Sigmoid colon (tissue), 7 donors: Measurements from ENCODE around the gene CLRN3. TPM values are rescaled to one million over a fixed set of nuclear protein-coding genes. Genes with fewer than 3 reads are reported as not detected.

Source experiments
- DNase-seq: peaks from one replicate; pipeline ENCODE4 v3.0.0-alpha.2; 2019
- H3K27ac ChIP-seq, 4 donors: fragments of 200-600 bp; sonication (generic); one replicate each; pipeline ENCODE4 v1.5.1; 2016 to 2019; ENCODE audit warnings: mild to moderate bottlenecking in 1 of 4
- H3K27me3 ChIP-seq, 3 donors: fragments of 200-600 bp; sonication (generic); one replicate each; pipeline ENCODE4 v1.5.1; 2019; ENCODE audit warnings: mild to moderate bottlenecking in 1 of 3
- H3K36me3 ChIP-seq, 4 donors: fragments of 200-600 bp; sonication (generic); one replicate each; pipeline ENCODE4 v1.5.1; 2016 to 2019
- H3K4me1 ChIP-seq, 4 donors: fragments of 200-600 bp; sonication (generic); one replicate each; pipeline ENCODE4 v1.5.1; 2017 to 2019
- H3K4me3 ChIP-seq, 4 donors: fragments of 200-600 bp; sonication (generic); one replicate each; pipeline ENCODE4 v1.5.1; 2017 to 2019; ENCODE audit warnings: mild to moderate bottlenecking in 2 of 4, moderate library complexity in 1 of 4
- H3K9me3 ChIP-seq, 4 donors: fragments of 200-600 bp in 3 of 4; sonication (generic) in 3 of 4; one replicate each; pipeline versions ENCODE4 v1.5.1 to v1.6.1; 2013 to 2019
- CTCF ChIP-seq, 4 experiments: fragments of 450-650 bp in 3 of 4; fragments of 200-600 bp in 1 of 4; IDR thresholded peaks; one replicate each; pipeline ENCODE4 v1.5.1; 2016 to 2019; ENCODE audit warnings: antibody characterized with exemption in 4 of 4, mild to moderate bottlenecking in 3 of 4, moderate library complexity in 2 of 4
- EP300 ChIP-seq, 4 donors: sonication (generic); formaldehyde crosslinking; IDR thresholded peaks; one replicate each; pipeline ENCODE4 v1.6.1; 2017; ENCODE audit warnings: antibody characterized with exemption in 4 of 4
- POLR2A ChIP-seq, 2 donors: fragments of 450-650 bp; IDR thresholded peaks; one replicate each; pipeline ENCODE4 v1.6.1; 2016; ENCODE audit warnings: antibody characterized with exemption in 2 of 2, mild to moderate bottlenecking in 2 of 2, moderate library complexity in 2 of 2
- POLR2AphosphoS5 ChIP-seq, 4 donors: sonication (generic); formaldehyde crosslinking; IDR thresholded peaks; one replicate each; pipeline ENCODE4 v1.6.1; 2017; ENCODE audit warnings: antibody characterized with exemption in 4 of 4
- WGBS, 2 donors: extraction: QIAGEN DNeasy Blood & Tissue Kit; methylation state at CpG; one replicate each; pipeline ENCODE4 v1.1.7; 2013; 5-methylcytosine and 5-hydroxymethylcytosine counted together
- intact Hi-C: fragments of 100-400 bp; cut with DNase I; formaldehyde crosslinking; loops from one replicate; pipeline ENCODE4 v1.15.1; 2023
- polyA plus RNA-seq, 3 donors: library from polyadenylated mRNA; stranded (reverse); fragments of 200-250 nt; gene quantifications; one replicate each; pipeline ENCODE4 v1.2.3, GENCODE V29; 2013
- total RNA-seq, 4 donors: library from RNA; depleted of rRNA; stranded (reverse); fragments of >200 nt; gene quantifications; one replicate each; pipeline ENCODE4 v1.1.0, GENCODE V29; 2016
- donor health status: healthy with polysubstance abuse.
- donor health status: Bipolar disorder and iron deficiency.
- donor health status: healthy.

Gene CLRN3
- total and polyA plus RNA-seq, 7 donors = 37.8 to 88.9 (median 56.2) TPM; not detected in 4

GRCh38 chr10:127877699-127878098, 15.0 kb downstream of the CLRN3 start:
- Histone ChIP-seq H3K9me3 (no peaks in the 10 kb centered on the region), H3K27ac (no peak overlapping the region), H3K27me3 (no peaks in the 10 kb centered on the region), H3K4me3 (no peak overlapping the region), H3K36me3 (no peaks in the 10 kb centered on the region), H3K4me1 (no peaks in the 10 kb centered on the region)
- no peak for DNase-seq
- intact Hi-C loops = no loop called here
- TF ChIP-seq POLR2A (IDR thresholded peaks at IDR 0.05) (no peak), CTCF (IDR thresholded peaks at IDR 0.05) (no peak), EP300 (IDR thresholded peaks at IDR 0.05) (no peak), POLR2AphosphoS5 (IDR thresholded peaks at IDR 0.05) (no peak)
- WGBS, 2 donors = 73 to 83% methylated on average over 5 of the region's 5 CpGs

- Histone ChIP-seq H3K9me3 (no peaks in the 10 kb centered on the region), H3K27ac (no peak overlapping the region), H3K4me3 (no peak overlapping the region), H3K27me3 (no peaks in the 10 kb centered on the region), H3K36me3 (no peaks in the 10 kb centered on the region), H3K4me1 (no peaks in the 10 kb centered on the region)
- intact Hi-C loops = no loop called here
- WGBS, 2 donors = 87 to 92% methylated on average over 4 of the region's 4 CpGs
- no peak for DNase-seq
- no peak for TF ChIP-seq CTCF (IDR thresholded peaks at IDR 0.05)
- no peak for TF ChIP-seq POLR2AphosphoS5 (IDR thresholded peaks at IDR 0.05)
- TF ChIP-seq POLR2A (IDR thresholded peaks at IDR 0.05) = no peak
- TF ChIP-seq EP300 (IDR thresholded peaks at IDR 0.05) = no peak
Observed at GRCh38 chr10:127877116-127877515, 15.6 kb downstream of the CLRN3 start.

GRCh38 chr10:127875916-127876315, 16.8 kb downstream of the CLRN3 start:
- intact Hi-C loops = no loop called here
- TF ChIP-seq POLR2AphosphoS5 (IDR thresholded peaks at IDR 0.05) (no peak), EP300 (IDR thresholded peaks at IDR 0.05) (no peak), CTCF (IDR thresholded peaks at IDR 0.05) (no peak), POLR2A (IDR thresholded peaks at IDR 0.05) (no peak)
- WGBS, 2 donors = 92 to 93% methylated on average over 5 of the region's 5 CpGs

DNA sequence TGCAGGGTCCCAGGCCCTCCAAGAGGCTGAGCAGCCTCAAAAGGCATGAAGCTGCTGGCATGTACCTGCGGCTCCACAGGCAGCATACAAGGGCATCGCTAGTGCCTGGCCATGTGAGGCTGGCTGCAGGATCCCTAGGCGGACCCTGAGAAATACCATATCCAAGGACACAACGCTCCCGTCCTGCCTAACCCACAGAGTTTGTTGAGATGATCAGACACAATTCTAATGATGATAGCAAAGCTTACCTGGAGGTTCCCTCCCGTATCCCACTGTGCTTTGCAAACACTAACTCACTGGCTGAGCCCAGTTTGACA, 17.3 kb downstream of the CLRN3 start:
- Histone ChIP-seq H3K27me3 (no peaks in the 10 kb centered on the region), H3K9me3 (no peaks in the 10 kb centered on the region), H3K27ac (no peak overlapping the region), H3K36me3 (no peaks in the 10 kb centered on the region), H3K4me1 (no peaks in the 10 kb centered on the region), H3K4me3 (no peak overlapping the region)
- no peak for TF ChIP-seq EP300 (IDR thresholded peaks at IDR 0.05)
- intact Hi-C loops = no loop called here
- DNase-seq = no peak
- 94% methylated on average over 6 of the region's 6 CpGs for WGBS, 2 donors

More at GRCh38 chr10:127875916-127876315, 16.8 kb downstream of the CLRN3 start:
- Histone ChIP-seq H3K9me3 (no peaks in the 10 kb centered on the region), H3K27me3 (no peaks in the 10 kb centered on the region), H3K4me3 (no peak overlapping the region), H3K36me3 (no peaks in the 10 kb centered on the region), H3K27ac (no peak overlapping the region), H3K4me1 (no peaks in the 10 kb centered on the region)
- DNase-seq = no peak

DNA sequence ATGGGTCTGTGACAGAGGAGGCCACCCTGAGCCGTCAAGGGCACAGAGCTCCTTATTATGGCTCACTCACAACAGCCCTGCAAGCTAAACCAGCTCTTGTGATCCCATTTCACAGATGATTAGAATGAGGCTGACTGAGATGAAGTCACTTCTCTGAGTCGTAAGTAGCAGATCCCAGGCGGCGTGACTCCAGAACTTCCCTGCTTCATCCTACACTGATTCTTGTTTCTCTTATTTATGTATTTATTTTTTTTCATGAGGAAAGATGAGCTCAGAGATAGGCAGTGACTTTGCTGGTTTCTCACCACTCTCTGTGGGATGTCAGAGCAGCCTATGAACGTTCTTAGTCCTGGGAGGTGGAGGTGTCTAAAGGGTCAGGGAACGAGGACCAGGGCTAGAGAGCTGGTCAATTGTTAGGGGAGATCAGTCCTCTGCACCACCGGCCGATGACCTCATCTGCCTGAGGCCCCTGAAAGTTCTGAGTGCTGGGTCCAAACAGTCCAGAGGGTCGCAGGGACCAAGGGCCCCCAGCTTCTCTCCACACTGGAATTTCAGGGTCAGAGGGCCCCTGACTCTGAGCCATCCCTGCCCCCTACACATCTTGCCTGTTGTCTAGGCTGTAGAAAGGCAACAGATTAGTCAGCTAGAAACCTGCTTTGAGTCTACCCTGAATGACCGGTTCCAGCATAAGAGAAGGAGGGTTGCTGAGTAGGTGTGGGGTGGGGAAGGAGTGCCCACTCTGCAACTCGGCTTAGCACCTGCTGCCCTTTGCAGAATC, 17.9 kb downstream of the CLRN3 start:
- Histone ChIP-seq H3K27me3 (no peaks in the 10 kb centered on the region), H3K27ac (no peak overlapping the region), H3K9me3 (no peaks in the 10 kb centered on the region), H3K36me3 (no peaks in the 10 kb centered on the region), H3K4me3 (no peak overlapping the region), H3K4me1 (no peaks in the 10 kb centered on the region)
- intact Hi-C loops = no loop called here
- 84 to 85% methylated on average over 11 of the region's 11 CpGs for WGBS, 2 donors
- TF ChIP-seq POLR2AphosphoS5 (IDR thresholded peaks at IDR 0.05) (no peak), CTCF (IDR thresholded peaks at IDR 0.05) (no peak)
- DNase-seq = no peak
